Ishikawa (cell line): ENCODE measurements around the gene PHLDA1.

ENCODE experiments used
- CEBPB ChIP-seq: IDR thresholded peaks from 2 replicates; pipeline ENCODE4 v1.6.1; 2012
- FOXM1 ChIP-seq: IDR thresholded peaks from 2 replicates; pipeline ENCODE4 v1.6.1; 2012; ENCODE audit warnings: low read depth, borderline replicate concordance

DNA sequence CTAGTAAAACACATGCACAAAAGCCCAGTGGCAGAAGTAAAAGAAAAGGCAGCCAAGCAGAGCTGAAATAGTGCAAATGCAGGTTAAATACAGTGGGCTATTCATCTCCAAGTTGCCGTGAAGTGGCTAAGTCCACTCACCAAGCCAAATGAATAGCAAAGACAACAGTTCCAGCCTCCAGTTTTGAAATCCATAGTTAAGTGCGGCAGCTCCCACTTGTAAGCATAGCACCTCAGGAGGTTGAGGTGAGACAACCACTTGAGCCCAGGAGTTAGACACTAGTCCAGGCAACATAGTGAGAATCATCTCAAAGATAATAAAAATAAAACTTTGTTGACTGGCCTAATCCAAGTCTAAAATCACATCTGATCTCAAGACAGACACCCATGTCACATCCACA lies 9.8 kb upstream of the PHLDA1 start:
- TF ChIP-seq CEBPB (no peak), FOXM1 (no peak)
